Neural cell (in vitro differentiated cells): ENCODE results near the gene SLC16A3. TPM values are rescaled to one million over a fixed set of nuclear protein-coding genes. Genes with fewer than 3 reads are reported as not detected.

Experiments
- H2AFZ ChIP-seq: fragments of 200-600, 300-800 bp; sonication (generic), shearing (Covaris generic); 2 replicates; pipeline ENCODE4 v1.6.0; 2014; ENCODE audit warnings: low read depth, mild to moderate bottlenecking, antibody characterized with exemption, low read length, moderate library complexity
- H3F3A ChIP-seq: fragments of 200-600 bp; shearing (Covaris generic); 2 replicates; pipeline ENCODE4 v1.6.1; 2016; ENCODE audit warnings: mild to moderate bottlenecking, moderate library complexity, mixed read lengths, antibody characterized with exemption, low read length; ENCODE audit not compliant: insufficient read depth, poor library complexity, severe bottlenecking
- H3K27ac ChIP-seq: fragments of 200-600, 300-800 bp; sonication (generic), shearing (Covaris generic); 2 replicates; pipeline ENCODE4 v1.5.1; 2014; ENCODE audit warnings: mild to moderate bottlenecking, low read length, moderate library complexity
- H3K27me3 ChIP-seq: fragments of 300-800, 200-600 bp; sonication (generic), shearing (Covaris generic); 2 replicates; pipeline ENCODE4 v1.6.0; 2014; ENCODE audit warnings: mild to moderate bottlenecking, low read depth, low read length, moderate library complexity; ENCODE audit not compliant: insufficient read depth
- H3K36me3 ChIP-seq: fragments of 300-800, 200-600 bp; sonication (generic), shearing (Covaris generic); 2 replicates; pipeline ENCODE4 v1.5.1; 2014; ENCODE audit warnings: mild to moderate bottlenecking, antibody characterized with exemption, low read length, moderate library complexity; ENCODE audit not compliant: insufficient read depth
- H3K4me2 ChIP-seq: fragments of 300-800, 200-600 bp; sonication (generic), shearing (Covaris generic); 2 replicates; pipeline ENCODE4 v1.6.0; 2014; ENCODE audit warnings: mild to moderate bottlenecking, low read length
- H3K4me3 ChIP-seq: fragments of 300-800, 200-600 bp; sonication (generic), shearing (Covaris generic); 2 replicates; pipeline ENCODE4 v1.5.1; 2014; ENCODE audit warnings: mild to moderate bottlenecking, low read length, moderate library complexity
- H3K79me2 ChIP-seq: fragments of 200-600 bp; shearing (Covaris generic); replicated peaks from 2 replicates; pipeline ENCODE4 v1.6.0; 2014; ENCODE audit warnings: mild to moderate bottlenecking, low read length, moderate library complexity; ENCODE audit not compliant: insufficient read depth
- H3K9ac ChIP-seq: fragments of 300-800, 200-600 bp; sonication (generic), shearing (Covaris generic); 2 replicates; pipeline ENCODE4 v1.6.1; 2016; ENCODE audit warnings: mild to moderate bottlenecking, low read length, mixed read lengths
- H3K9me2 ChIP-seq: fragments of 200-600 bp; shearing (Covaris generic); 2 replicates; pipeline ENCODE4 v1.6.1; 2016; ENCODE audit warnings: mild to moderate bottlenecking, low read length, mixed read lengths; ENCODE audit not compliant: insufficient read depth
- H3K9me3 ChIP-seq: fragments of 200-600, 300-800 bp; sonication (generic), shearing (Covaris generic); 2 replicates; pipeline ENCODE4 v1.6.1; 2016; ENCODE audit warnings: mild to moderate bottlenecking, mixed run types, low read length, moderate library complexity, mixed read lengths
- H4K20me1 ChIP-seq: fragments of 200-600 bp; shearing (Covaris generic); 2 replicates; pipeline ENCODE4 v1.6.1; 2016; ENCODE audit warnings: mild to moderate bottlenecking, mixed run types; ENCODE audit not compliant: insufficient read depth
- CTCF ChIP-seq: fragments of 450-650 bp; IDR thresholded peaks from 2 replicates; pipeline ENCODE4 v1.5.1; 2014; ENCODE audit warnings: antibody characterized with exemption, mild to moderate bottlenecking, moderate library complexity; ENCODE audit not compliant: poor library complexity, severe bottlenecking
- EP300 ChIP-seq: fragments of 450-650 bp; conservative IDR thresholded peaks from 2 replicates; pipeline ENCODE4 v1.6.1; 2014; ENCODE audit warnings: antibody characterized with exemption, mild to moderate bottlenecking, moderate library complexity; ENCODE audit not compliant: poor library complexity, severe bottlenecking
- EZH2 ChIP-seq: fragments of 200-600, 300-800 bp; shearing (Covaris generic), sonication (generic); IDR thresholded peaks from 2 replicates; pipeline ENCODE4 v1.6.1; 2014; ENCODE audit warnings: antibody characterized with exemption, low read length, borderline replicate concordance, mild to moderate bottlenecking; ENCODE audit not compliant: insufficient read depth, poor library complexity, severe bottlenecking
- MXI1 ChIP-seq: fragments of 450-650 bp; conservative IDR thresholded peaks from 2 replicates; pipeline ENCODE4 v1.6.1; 2014; ENCODE audit warnings: antibody characterized with exemption, mild to moderate bottlenecking; ENCODE audit not compliant: poor library complexity, severe bottlenecking
- POLR2AphosphoS5 ChIP-seq: IDR thresholded peaks from 2 replicates; pipeline ENCODE4 v1.6.1; 2012
- RAD21 ChIP-seq: fragments of 450-650 bp; conservative IDR thresholded peaks from 2 replicates; pipeline ENCODE4 v1.6.1; 2014; ENCODE audit warnings: antibody characterized with exemption, mild to moderate bottlenecking, moderate library complexity
- REST ChIP-seq: IDR thresholded peaks from 2 replicates; pipeline ENCODE4 v1.6.1; 2012; ENCODE audit warnings: borderline replicate concordance
- SMC3 ChIP-seq: fragments of 450-650 bp; conservative IDR thresholded peaks from 2 replicates; pipeline ENCODE4 v1.6.1; 2014; ENCODE audit warnings: antibody characterized with exemption, mild to moderate bottlenecking, moderate library complexity; ENCODE audit not compliant: poor library complexity
- TAF1 ChIP-seq: IDR thresholded peaks from 2 replicates; pipeline ENCODE4 v1.6.1; 2012; ENCODE audit warnings: low read depth
- polyA plus RNA-seq: library from polyadenylated mRNA; depleted of rRNA; stranded (reverse); fragments of >200 nt; gene quantifications from 2 replicates; pipeline ENCODE4 v1.2.3, GENCODE V29; 2014

SLC16A3 gene
- polyA plus RNA-seq, 1 donor from 2014 or later, result 0.56 TPM

- Histone ChIP-seq H3K9me2 (no peaks in the 10 kb centered on the region), H3K9me3 (no peaks in the 10 kb centered on the region), H3K4me3 (no peak overlapping the region), H4K20me1 (no peaks in the 10 kb centered on the region), H2AFZ (no peak overlapping the region), H3K9ac (no peak overlapping the region), H3K27me3 (no peaks in the 10 kb centered on the region), H3K4me2 (no peak overlapping the region), H3K36me3 (no peaks in the 10 kb centered on the region), H3K27ac (no peak overlapping the region), H3K79me2 (no peaks in the 10 kb centered on the region), H3F3A (no peaks in the 10 kb centered on the region)
- TF ChIP-seq EZH2 (no peak), TAF1 (no peak), MXI1 (no peak), POLR2AphosphoS5 (no peak), REST (no peak), RAD21 (no peak), SMC3 (no peak), CTCF (no peak), EP300 (no peak)
Observed at GRCh38 chr17:82217530-82218204, 11.2 kb upstream of the SLC16A3 start.

- no peak overlapping the region for H3K4me2 ChIP-seq
Observed at GRCh38 chr17:82218349-82219075, 10.3 kb upstream of the SLC16A3 start.

More at GRCh38 chr17:82218349-82219075, 10.3 kb upstream of the SLC16A3 start:
- Histone ChIP-seq H4K20me1 (no peaks in the 10 kb centered on the region), H3K9me2 (no peaks in the 10 kb centered on the region), H3K9me3 (no peaks in the 10 kb centered on the region), H3K27ac (no peak overlapping the region), H3K9ac (no peak overlapping the region), H3K36me3 (no peaks in the 10 kb centered on the region), H3K79me2 (no peaks in the 10 kb centered on the region), H2AFZ (no peak overlapping the region), H3F3A (no peaks in the 10 kb centered on the region), H3K4me3 (no peak overlapping the region), H3K27me3 (no peaks in the 10 kb centered on the region)
- no peak for TF ChIP-seq TAF1
- TF ChIP-seq REST, result no peak
- TF ChIP-seq CTCF, result no peak
- TF ChIP-seq SMC3, result no peak
- no peak for TF ChIP-seq RAD21
- no peak for TF ChIP-seq POLR2AphosphoS5
